H9 (cell line): ENCODE measurements around the gene HSPH1. TPM values are rescaled to one million over a fixed set of nuclear protein-coding genes. Genes with fewer than 3 reads are reported as not detected.

ENCODE experiments used
- DNase-seq: peaks from one replicate; pipeline ENCODE4 v3.0.0-alpha.2; 2017
- H2AFZ ChIP-seq: one replicate; pipeline ENCODE4 v1.6.1; 2013; ENCODE audit warnings: mild to moderate bottlenecking, low read length, control low read depth, moderate library complexity
- H2AK5ac ChIP-seq: 2 replicates; pipeline ENCODE4 v1.6.1; 2013; ENCODE audit warnings: low read length, control low read depth, mixed read lengths; ENCODE audit not compliant: insufficient read length
- H2BK120ac ChIP-seq: one replicate; pipeline ENCODE4 v1.6.1; 2013; ENCODE audit warnings: low read depth, mild to moderate bottlenecking, low read length, control low read depth, inconsistent platforms; ENCODE audit not compliant: poor library complexity, severe bottlenecking
- H2BK12ac ChIP-seq: 2 replicates; pipeline ENCODE4 v1.6.1; 2013; ENCODE audit warnings: low read length, control low read depth, mixed read lengths, low read depth; ENCODE audit not compliant: insufficient read length
- H2BK15ac ChIP-seq: 2 replicates; pipeline ENCODE4 v1.6.1; 2013; ENCODE audit warnings: low read depth, low read length, control low read depth
- H2BK20ac ChIP-seq: one replicate; pipeline ENCODE4 v1.6.1; 2013; ENCODE audit warnings: low read depth, mild to moderate bottlenecking, low read length, control low read depth, inconsistent platforms; ENCODE audit not compliant: poor library complexity, severe bottlenecking
- H2BK5ac ChIP-seq: 2 replicates; pipeline ENCODE4 v1.6.1; 2013; ENCODE audit warnings: low read length, control low read depth, mixed read lengths; ENCODE audit not compliant: insufficient read length
- H3K14ac ChIP-seq: 2 replicates; pipeline ENCODE4 v1.6.1; 2013; ENCODE audit warnings: low read length, control low read depth; ENCODE audit not compliant: insufficient read depth
- H3K18ac ChIP-seq: 2 replicates; pipeline ENCODE4 v1.6.1; 2013; ENCODE audit warnings: low read depth, mild to moderate bottlenecking, mixed read lengths, low read length, control low read depth; ENCODE audit not compliant: insufficient read length
- H3K23ac ChIP-seq: 2 replicates; pipeline ENCODE4 v1.6.1; 2013; ENCODE audit warnings: low read length, control low read depth, mixed read lengths, low read depth; ENCODE audit not compliant: insufficient read length
- H3K23me2 ChIP-seq: 2 replicates; pipeline ENCODE4 v1.6.1; 2013; ENCODE audit warnings: low read depth, mild to moderate bottlenecking, mixed read lengths, low read length, control low read depth; ENCODE audit not compliant: insufficient read length, poor library complexity, severe bottlenecking
- H3K27ac ChIP-seq: 2 replicates; pipeline ENCODE4 v1.5.1; 2013; ENCODE audit warnings: low read length, control low read depth, mixed read lengths, low read depth; ENCODE audit not compliant: insufficient read length
- H3K27me3 ChIP-seq: 2 replicates; pipeline ENCODE4 v1.6.1; 2013; ENCODE audit warnings: low read length, control low read depth, inconsistent platforms; ENCODE audit not compliant: insufficient read depth
- H3K4ac ChIP-seq: 2 replicates; pipeline ENCODE4 v1.6.1; 2013; ENCODE audit warnings: low read depth, mild to moderate bottlenecking, control low read depth, inconsistent platforms, low read length, moderate library complexity
- H3K4me1 ChIP-seq: 2 replicates; pipeline ENCODE4 v1.6.1; 2013; ENCODE audit warnings: low read length, control low read depth, inconsistent platforms; ENCODE audit not compliant: insufficient read depth
- H3K4me2 ChIP-seq: 2 replicates; pipeline ENCODE4 v1.6.1; 2013; ENCODE audit warnings: low read length, control low read depth, mixed read lengths; ENCODE audit not compliant: insufficient read length, insufficient read depth
- H3K56ac ChIP-seq: 2 replicates; pipeline ENCODE4 v1.6.1; 2013; ENCODE audit warnings: low read depth, mild to moderate bottlenecking, mixed read lengths, low read length, control low read depth; ENCODE audit not compliant: insufficient read length
- H3K79me1 ChIP-seq: 2 replicates; pipeline ENCODE4 v1.6.1; 2013; ENCODE audit warnings: low read depth, mild to moderate bottlenecking, moderate library complexity, low read length, control low read depth, inconsistent platforms; ENCODE audit not compliant: insufficient read depth, poor library complexity, severe bottlenecking
- H3K79me2 ChIP-seq: 2 replicates; pipeline ENCODE4 v1.6.1; 2013; ENCODE audit warnings: low read length, control low read depth, inconsistent platforms; ENCODE audit not compliant: insufficient read depth
- H3K9ac ChIP-seq: 2 replicates; pipeline ENCODE4 v1.6.1; 2013; ENCODE audit warnings: low read length, control low read depth, mixed read lengths; ENCODE audit not compliant: insufficient read length; ENCODE audit errors: extremely low read depth
- H3K9me3 ChIP-seq: one replicate; pipeline ENCODE4 v1.6.1; 2013; ENCODE audit warnings: low read depth, low read length, inconsistent platforms; ENCODE audit not compliant: control insufficient read depth
- H3T11ph ChIP-seq: one replicate; pipeline ENCODE4 v1.6.1; 2013; ENCODE audit warnings: mild to moderate bottlenecking, low read length, control low read depth, inconsistent platforms
- H4K20me1 ChIP-seq: one replicate; pipeline ENCODE4 v1.6.1; 2013; ENCODE audit not compliant: control insufficient read depth, insufficient read length, insufficient read depth
- H4K5ac ChIP-seq: 2 replicates; pipeline ENCODE4 v1.6.1; 2013; ENCODE audit warnings: low read depth, mild to moderate bottlenecking, mixed read lengths, low read length, control low read depth; ENCODE audit not compliant: insufficient read length
- H4K8ac ChIP-seq: replicated peaks from 2 replicates; pipeline ENCODE4 v1.6.1; 2013; ENCODE audit warnings: low read length, control low read depth, mixed read lengths, low read depth; ENCODE audit not compliant: insufficient read length
- H4K91ac ChIP-seq: 2 replicates; pipeline ENCODE4 v1.6.1; 2013; ENCODE audit warnings: low read depth, mild to moderate bottlenecking, moderate library complexity, mixed read lengths, low read length, control low read depth; ENCODE audit not compliant: insufficient read length
- H3K27ac Mint-ChIP-seq, 3 experiments: 2 replicates in 2 of 3; 3 replicates in 1 of 3; pipeline ENCODE4 v1.8.0; 2020 to 2021; ENCODE audit warnings: mixed read lengths in 3 of 3, mild to moderate bottlenecking in 1 of 3, moderate library complexity in 1 of 3
- H3K27me3 Mint-ChIP-seq: 2 replicates; pipeline ENCODE4 v1.8.0; 2021; ENCODE audit warnings: low read depth, mild to moderate bottlenecking, moderate library complexity, mixed read lengths
- H3K36me3 Mint-ChIP-seq, 3 experiments: 2 replicates in 2 of 3; 3 replicates in 1 of 3; pipeline ENCODE4 v1.8.0; 2020 to 2021; ENCODE audit warnings: low read depth in 3 of 3, mixed read lengths in 3 of 3; ENCODE audit not compliant: insufficient read depth in 1 of 3
- H3K4me1 Mint-ChIP-seq, 2 experiments: 2 replicates each; pipeline ENCODE4 v1.8.0; 2020; ENCODE audit warnings: mixed read lengths in 2 of 2
- H3K4me3 Mint-ChIP-seq, 2 experiments: 2 replicates in 1 of 2; 3 replicates in 1 of 2; pipeline ENCODE4 v1.8.0; 2020 to 2021; ENCODE audit warnings: mild to moderate bottlenecking in 2 of 2, mixed read lengths in 2 of 2, moderate library complexity in 1 of 2
- H3K9me3 Mint-ChIP-seq, 2 experiments: 2 replicates in 1 of 2; 3 replicates in 1 of 2; pipeline ENCODE4 v1.8.0; 2020; ENCODE audit warnings: mild to moderate bottlenecking in 2 of 2, mixed read lengths in 2 of 2, moderate library complexity in 1 of 2
- CTCF ChIP-seq: fragments of 200-600 bp; sonication (generic); conservative IDR thresholded peaks from 3 replicates; pipeline ENCODE4 v1.8.0; 2021; ENCODE audit warnings: antibody characterized with exemption, mild to moderate bottlenecking
- WGBS: extraction: QIAGEN DNeasy Blood & Tissue Kit; methylation state at CpG from one replicate; pipeline ENCODE4 v1.1.7; 2013; ENCODE audit warnings: missing lambda C conversion rate, low lambda C conversion rate, mixed read lengths; ENCODE audit not compliant: insufficient read length; ENCODE audit errors: extremely low coverage; 5-methylcytosine and 5-hydroxymethylcytosine counted together
- total RNA-seq: library from RNA; stranded (reverse); gene quantifications from 2 replicates; pipeline ENCODE4 v1.2.1, GENCODE V29; 2021

HSPH1 gene
- total RNA-seq, 1 experiment from 2014 or later = 141 TPM

GRCh38 chr13:31101472-31102170 is 60.1 kb downstream of the HSPH1 start:
- DNase-seq = no peak
- no CpG with 5 or more reads among the region's 7 CpGs for WGBS
- H2AFZ ChIP-seq = no peak overlapping the region
- no peak for TF ChIP-seq CTCF
- H2AK5ac ChIP-seq = no peak overlapping the region
- H3K79me1 ChIP-seq = no peaks in the 10 kb centered on the region
- H3T11ph ChIP-seq = no peak overlapping the region
- H4K91ac ChIP-seq = no peak overlapping the region
- H3K23ac ChIP-seq = no peak overlapping the region
- H3K4me1 Mint-ChIP-seq = peaks cover 22% of the 10 kb centered on the region in 2 experiments
- H3K27me3 ChIP-seq = no peaks in the 10 kb centered on the region
- H4K8ac ChIP-seq = no peak overlapping the region
- H2BK15ac ChIP-seq = no peak overlapping the region
- no peak overlapping the region for H2BK5ac ChIP-seq
- H4K5ac ChIP-seq = no peak overlapping the region
- H3K27ac Mint-ChIP-seq = no peak overlapping the region
- H3K4me1 ChIP-seq = peaks cover 5% of the 10 kb centered on the region; the same call in 1 of the 2 replicates
- H3K4me2 ChIP-seq = no peak overlapping the region
- no peaks in the 10 kb centered on the region; the same call in 1 of the 2 replicates for H3K27me3 Mint-ChIP-seq
- no peak overlapping the region for H2BK120ac ChIP-seq
- H2BK20ac ChIP-seq = no peak overlapping the region
- no peak overlapping the region for H3K56ac ChIP-seq
- no peaks in the 10 kb centered on the region for H3K9me3 ChIP-seq
- no peak overlapping the region for H3K18ac ChIP-seq
- H3K4me3 Mint-ChIP-seq = no peak overlapping the region
- no peak overlapping the region for H3K9ac ChIP-seq
- no peaks in the 10 kb centered on the region; a peak in 1 of 5 replicates for H3K9me3 Mint-ChIP-seq
- H3K4ac ChIP-seq = no peak overlapping the region
- H4K20me1 ChIP-seq = no peaks in the 10 kb centered on the region
- no peaks in the 10 kb centered on the region for H3K79me2 ChIP-seq
- no peak overlapping the region for H3K14ac ChIP-seq
- no peak overlapping the region for H3K27ac ChIP-seq
- H3K36me3 Mint-ChIP-seq = no peaks in the 10 kb centered on the region
- H2BK12ac ChIP-seq = no peak overlapping the region
- no peaks in the 10 kb centered on the region for H3K23me2 ChIP-seq
